ENCODE data around the gene COG2. TPM values are rescaled to one million over a fixed set of nuclear protein-coding genes. Genes with fewer than 3 reads are reported as not detected.
"Not testable (repeated sequence)": the region's sequence is repeated elsewhere in the genome, so short reads cannot be mapped to it uniquely, and the experiment has no call there.

The COG2 gene
- 20.1 and 23.0 TPM in 2 replicates for total RNA-seq (2014; rRNA removed; shearing (Covaris generic); ENCODE audit: low replicate concordance)

GRCh38 chr1:230642263-230642959, at the start of gene COG2:
COG2 (plus strand) TSS chr1:230642481; CDS start chr1:230642607, 126 bp downstream.
- DNase-seq = peak; percentile 95
- Histone ChIP-seq H3K36me3 (no peaks in the 10 kb centered on the region), H3K9me3 (no peaks in the 10 kb centered on the region), H3K4me3 (peak within 1 kb of the TSS; percentile 85), H3K27me3 (peaks cover 10% of the 10 kb centered on the region; the same call in 1 of the 2 replicates)

GRCh38 chr1:230592848-230593414, 49.4 kb upstream of the COG2 start:
- no peak for DNase-seq
- H3K27me3 ChIP-seq = peaks cover 16% of the 10 kb centered on the region

GRCh38 chr1:230594214-230594773, 48.0 kb upstream of the COG2 start:
- Histone ChIP-seq H3K4me3 (no peak overlapping the region), H3K27me3 (peaks cover 11% of the 10 kb centered on the region), H3K36me3 (no peaks in the 10 kb centered on the region), H3K9me3 (peaks cover 6% of the 10 kb centered on the region)
- no peak for DNase-seq

More at GRCh38 chr1:230592848-230593414, 49.4 kb upstream of the COG2 start:
- Histone ChIP-seq H3K36me3 (no peaks in the 10 kb centered on the region), H3K4me3 (no peak overlapping the region), H3K9me3 (no peaks in the 10 kb centered on the region)

GRCh38 chr1:230595181-230595580, 47.1 kb upstream of the COG2 start:
- Histone ChIP-seq H3K27me3 (peaks cover 6% of the 10 kb centered on the region), H3K4me3 (no peak overlapping the region), H3K36me3 (no peaks in the 10 kb centered on the region), H3K9me3 (peaks cover 10% of the 10 kb centered on the region)
- DNase-seq = no peak

- no peak for DNase-seq
- no peaks in the 10 kb centered on the region for H3K36me3 ChIP-seq
- H3K27me3 ChIP-seq = peaks cover 6% of the 10 kb centered on the region
- no peak overlapping the region for H3K4me3 ChIP-seq
- H3K9me3 ChIP-seq = peaks cover 10% of the 10 kb centered on the region
Observed at GRCh38 chr1:230596306-230596705, 46.0 kb upstream of the COG2 start.

GRCh38 chr1:230598745-230599144, 43.5 kb upstream of the COG2 start:
- no peaks in the 10 kb centered on the region; the same call in none of the 2 replicates for H3K27me3 ChIP-seq
- H3K4me3 ChIP-seq = no peak overlapping the region
- peaks cover 10% of the 10 kb centered on the region for H3K9me3 ChIP-seq
- no peak for DNase-seq
- H3K36me3 ChIP-seq = no peaks in the 10 kb centered on the region

GRCh38 chr1:230599926-230600656, 42.2 kb upstream of the COG2 start:
- DNase-seq = no peak
- Histone ChIP-seq H3K9me3 (peaks cover 10% of the 10 kb centered on the region), H3K36me3 (no peaks in the 10 kb centered on the region), H3K27me3 (no peaks in the 10 kb centered on the region; the same call in none of the 2 replicates), H3K4me3 (no peak overlapping the region)

- H3K4me3 ChIP-seq, H3K27me3 ChIP-seq, DNase-seq, H3K36me3 ChIP-seq: not testable (repeated sequence)
- peaks cover 10% of the 10 kb centered on the region for H3K9me3 ChIP-seq
Observed at GRCh38 chr1:230600657-230601400, 41.5 kb upstream of the COG2 start.

- Histone ChIP-seq H3K27me3 (peaks cover 3% of the 10 kb centered on the region; the same call in 1 of the 2 replicates), H3K36me3 (no peaks in the 10 kb centered on the region), H3K9me3 (no peaks in the 10 kb centered on the region), H3K4me3 (no peak overlapping the region)
- no peak for DNase-seq
Observed at GRCh38 chr1:230609208-230609607, 33.1 kb upstream of the COG2 start.

GRCh38 chr1:230610589-230610988, 31.7 kb upstream of the COG2 start:
- H3K36me3 ChIP-seq = no peaks in the 10 kb centered on the region
- no peaks in the 10 kb centered on the region for H3K9me3 ChIP-seq
- H3K27me3 ChIP-seq = peaks cover 7% of the 10 kb centered on the region
- H3K4me3 ChIP-seq = no peak overlapping the region
- no peak for DNase-seq

GRCh38 chr1:230611128-230611877, 31.0 kb upstream of the COG2 start:
- Histone ChIP-seq H3K4me3 (no peak overlapping the region), H3K36me3 (no peaks in the 10 kb centered on the region), H3K9me3 (no peaks in the 10 kb centered on the region)

GRCh38 chr1:230611878-230612235, 30.4 kb upstream of the COG2 start:
- Histone ChIP-seq H3K4me3 (no peak overlapping the region), H3K36me3 (no peaks in the 10 kb centered on the region), H3K27me3 (peaks cover 7% of the 10 kb centered on the region), H3K9me3 (no peaks in the 10 kb centered on the region)
- DNase-seq = no peak

More at GRCh38 chr1:230611128-230611877, 31.0 kb upstream of the COG2 start:
- H3K27me3 ChIP-seq = peaks cover 7% of the 10 kb centered on the region
- DNase-seq = no peak

GRCh38 chr1:230612651-230613050, 29.6 kb upstream of the COG2 start:
- Histone ChIP-seq H3K27me3 (peaks cover 9% of the 10 kb centered on the region), H3K4me3 (no peak overlapping the region), H3K9me3 (no peaks in the 10 kb centered on the region), H3K36me3 (no peaks in the 10 kb centered on the region)
- no peak for DNase-seq

GRCh38 chr1:230614121-230614520, 28.2 kb upstream of the COG2 start:
- no peaks in the 10 kb centered on the region for H3K36me3 ChIP-seq
- DNase-seq = no peak
- H3K9me3 ChIP-seq = no peaks in the 10 kb centered on the region
- no peak overlapping the region for H3K4me3 ChIP-seq
- peaks cover 9% of the 10 kb centered on the region for H3K27me3 ChIP-seq

- H3K36me3 ChIP-seq = no peaks in the 10 kb centered on the region
- DNase-seq = no peak
- H3K9me3 ChIP-seq = no peaks in the 10 kb centered on the region
- peaks cover 16% of the 10 kb centered on the region for H3K27me3 ChIP-seq
- no peak overlapping the region for H3K4me3 ChIP-seq
Observed at GRCh38 chr1:230618537-230618936, 23.7 kb upstream of the COG2 start.
